Measurements from ENCODE around the gene DUSP1.

GRCh38 chr5:172720655-172721054, 50.3 kb downstream of the DUSP1 start:
- TF ChIP-seq NR3C1 (CRISPR knock-in tag; IDR thresholded peaks at IDR 0.05) (no peak), SP2 (CRISPR knock-in tag; IDR thresholded peaks at IDR 0.05) (no peak), CREB1 (IDR thresholded peaks at IDR 0.05) (no peak), CREB1 (CRISPR knock-in tag; IDR thresholded peaks at IDR 0.05) (no peak), NR2F6 (IDR thresholded peaks at IDR 0.05) (no peak), NR2F6 (CRISPR knock-in tag; IDR thresholded peaks at IDR 0.05) (no peak)
- TF ChIP-seq, protein P1, sequence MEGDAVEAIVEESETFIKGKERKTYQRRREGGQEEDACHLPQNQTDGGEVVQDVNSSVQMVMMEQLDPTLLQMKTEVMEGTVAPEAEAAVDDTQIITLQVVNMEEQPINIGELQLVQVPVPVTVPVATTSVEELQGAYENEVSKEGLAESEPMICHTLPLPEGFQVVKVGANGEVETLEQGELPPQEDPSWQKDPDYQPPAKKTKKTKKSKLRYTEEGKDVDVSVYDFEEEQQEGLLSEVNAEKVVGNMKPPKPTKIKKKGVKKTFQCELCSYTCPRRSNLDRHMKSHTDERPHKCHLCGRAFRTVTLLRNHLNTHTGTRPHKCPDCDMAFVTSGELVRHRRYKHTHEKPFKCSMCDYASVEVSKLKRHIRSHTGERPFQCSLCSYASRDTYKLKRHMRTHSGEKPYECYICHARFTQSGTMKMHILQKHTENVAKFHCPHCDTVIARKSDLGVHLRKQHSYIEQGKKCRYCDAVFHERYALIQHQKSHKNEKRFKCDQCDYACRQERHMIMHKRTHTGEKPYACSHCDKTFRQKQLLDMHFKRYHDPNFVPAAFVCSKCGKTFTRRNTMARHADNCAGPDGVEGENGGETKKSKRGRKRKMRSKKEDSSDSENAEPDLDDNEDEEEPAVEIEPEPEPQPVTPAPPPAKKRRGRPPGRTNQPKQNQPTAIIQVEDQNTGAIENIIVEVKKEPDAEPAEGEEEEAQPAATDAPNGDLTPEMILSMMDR (CRISPR knock-in tag; IDR thresholded peaks at IDR 0.05): no peak
